ENCODE results near the gene TNK1. TPM values are rescaled to one million over a fixed set of nuclear protein-coding genes. Genes with fewer than 3 reads are reported as not detected.

TNK1 gene
- total RNA-seq, 1 donor from 2014 or later, result 0.34 TPM

DNA sequence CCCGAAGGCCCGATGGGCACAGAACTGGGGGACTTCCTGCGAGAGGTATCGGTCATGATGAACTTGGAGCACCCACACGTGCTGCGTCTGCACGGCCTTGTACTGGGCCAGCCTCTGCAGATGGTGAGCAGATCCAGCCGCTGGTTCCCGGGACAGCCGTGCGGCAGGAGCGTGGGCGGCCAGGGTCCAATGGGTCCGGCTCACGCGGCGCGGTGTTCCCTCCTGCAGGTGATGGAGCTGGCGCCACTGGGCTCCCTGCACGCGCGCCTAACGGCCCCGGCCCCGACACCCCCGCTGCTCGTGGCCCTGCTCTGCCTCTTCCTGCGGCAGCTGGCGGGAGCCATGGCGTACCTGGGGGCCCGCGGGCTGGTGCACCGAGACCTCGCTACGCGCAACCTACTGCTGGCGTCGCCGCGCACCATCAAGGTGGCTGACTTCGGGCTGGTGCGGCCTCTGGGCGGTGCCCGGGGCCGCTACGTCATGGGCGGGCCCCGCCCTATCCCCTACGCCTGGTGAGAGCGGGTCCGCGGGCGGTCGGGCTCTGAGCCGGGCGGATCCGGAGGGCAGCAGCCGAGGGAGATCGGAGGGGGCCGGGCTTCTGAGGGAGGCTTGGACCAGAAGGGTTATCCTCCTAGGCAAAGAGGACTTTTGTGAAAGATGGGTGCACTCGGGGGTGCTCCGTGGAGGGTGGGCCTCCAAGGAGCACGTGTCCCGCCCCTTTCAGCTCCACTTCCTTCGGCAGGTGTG lies 3.0 kb downstream of the TNK1 start:
- Mint-ChIP-seq H3K4me3 (ENCODE audit: unreplicated experiment) (no peak overlapping the region), H3K9me3 (ENCODE audit: unreplicated experiment) (peaks cover 25% of the 10 kb centered on the region), H3K27ac (ENCODE audit: unreplicated experiment) (no peak overlapping the region), H3K4me1 (ENCODE audit: low read depth, unreplicated experiment) (peaks cover 3% of the 10 kb centered on the region), H3K36me3 (ENCODE audit: unreplicated experiment) (peaks cover 7% of the 10 kb centered on the region), H3K27me3 (ENCODE audit: unreplicated experiment) (peaks cover 27% of the 10 kb centered on the region)
- peak; percentile 82 for DNase-seq
- TF ChIP-seq, protein P1, sequence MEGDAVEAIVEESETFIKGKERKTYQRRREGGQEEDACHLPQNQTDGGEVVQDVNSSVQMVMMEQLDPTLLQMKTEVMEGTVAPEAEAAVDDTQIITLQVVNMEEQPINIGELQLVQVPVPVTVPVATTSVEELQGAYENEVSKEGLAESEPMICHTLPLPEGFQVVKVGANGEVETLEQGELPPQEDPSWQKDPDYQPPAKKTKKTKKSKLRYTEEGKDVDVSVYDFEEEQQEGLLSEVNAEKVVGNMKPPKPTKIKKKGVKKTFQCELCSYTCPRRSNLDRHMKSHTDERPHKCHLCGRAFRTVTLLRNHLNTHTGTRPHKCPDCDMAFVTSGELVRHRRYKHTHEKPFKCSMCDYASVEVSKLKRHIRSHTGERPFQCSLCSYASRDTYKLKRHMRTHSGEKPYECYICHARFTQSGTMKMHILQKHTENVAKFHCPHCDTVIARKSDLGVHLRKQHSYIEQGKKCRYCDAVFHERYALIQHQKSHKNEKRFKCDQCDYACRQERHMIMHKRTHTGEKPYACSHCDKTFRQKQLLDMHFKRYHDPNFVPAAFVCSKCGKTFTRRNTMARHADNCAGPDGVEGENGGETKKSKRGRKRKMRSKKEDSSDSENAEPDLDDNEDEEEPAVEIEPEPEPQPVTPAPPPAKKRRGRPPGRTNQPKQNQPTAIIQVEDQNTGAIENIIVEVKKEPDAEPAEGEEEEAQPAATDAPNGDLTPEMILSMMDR (IDR thresholded peaks at IDR 0.05; ENCODE audit: partially characterized antibody, unreplicated experiment), result no peak

DNA sequence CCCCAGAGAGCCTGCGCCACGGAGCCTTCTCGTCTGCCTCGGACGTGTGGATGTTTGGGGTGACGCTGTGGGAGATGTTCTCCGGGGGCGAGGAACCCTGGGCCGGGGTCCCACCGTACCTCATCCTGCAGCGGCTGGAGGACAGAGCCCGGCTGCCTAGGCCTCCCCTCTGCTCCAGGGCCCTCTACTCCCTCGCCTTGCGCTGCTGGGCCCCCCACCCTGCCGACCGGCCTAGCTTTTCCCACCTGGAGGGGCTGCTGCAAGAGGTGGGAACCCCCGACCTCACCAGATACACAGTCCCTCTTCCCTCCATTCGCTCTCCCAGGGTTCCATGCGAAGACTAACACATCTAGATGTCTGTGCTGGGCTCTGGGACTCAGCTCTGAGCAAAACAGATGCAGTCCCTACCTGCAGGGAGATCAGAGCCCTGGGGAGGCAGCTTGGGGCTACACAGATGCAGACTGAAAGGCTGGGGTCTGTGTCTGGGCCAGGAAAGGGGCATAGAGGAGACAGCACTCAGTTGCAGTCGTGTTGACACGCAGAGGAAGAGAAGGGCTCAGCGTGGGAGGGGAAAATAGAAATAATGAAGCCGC lies 3.7 kb downstream of the TNK1 start:
- DNase-seq, result no peak
- Mint-ChIP-seq H3K27ac (ENCODE audit: unreplicated experiment) (no peak overlapping the region), H3K27me3 (ENCODE audit: unreplicated experiment) (peaks cover 24% of the 10 kb centered on the region), H3K4me1 (ENCODE audit: low read depth, unreplicated experiment) (peaks cover 3% of the 10 kb centered on the region), H3K36me3 (ENCODE audit: unreplicated experiment) (peaks cover 6% of the 10 kb centered on the region), H3K9me3 (ENCODE audit: unreplicated experiment) (peaks cover 20% of the 10 kb centered on the region), H3K4me3 (ENCODE audit: unreplicated experiment) (peak overlapping the region; percentile 48)
- TF ChIP-seq, protein P1 (IDR thresholded peaks at IDR 0.05; ENCODE audit: partially characterized antibody, unreplicated experiment), result no peak

DNA sequence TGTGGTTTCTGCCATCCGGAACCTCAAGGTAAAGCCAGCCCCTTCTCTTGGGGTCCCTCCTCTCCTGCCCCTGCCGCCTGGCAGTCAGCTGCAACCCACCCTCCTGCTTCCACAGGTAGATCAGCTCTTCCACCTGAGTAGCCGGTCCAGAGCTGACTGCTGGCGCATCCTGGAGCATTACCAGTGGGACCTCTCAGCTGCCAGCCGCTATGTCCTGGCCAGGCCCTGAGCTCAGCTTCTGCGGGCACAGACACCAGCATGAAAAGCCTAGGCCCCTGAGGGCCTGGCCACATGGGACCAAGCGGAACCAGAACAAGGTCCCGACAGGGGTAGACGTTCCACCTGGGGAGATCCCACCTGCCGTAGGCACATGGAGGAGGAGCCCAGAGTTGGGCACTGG lies 8.0 kb downstream of the TNK1 start:
- no peak for DNase-seq
- no peak overlapping the region for H3K27ac Mint-ChIP-seq (ENCODE audit: unreplicated experiment)
- TF ChIP-seq, protein P1 (IDR thresholded peaks at IDR 0.05; ENCODE audit: partially characterized antibody, unreplicated experiment), result no peak
- peaks cover 9% of the 10 kb centered on the region for H3K9me3 Mint-ChIP-seq (ENCODE audit: unreplicated experiment)
- H3K4me3 Mint-ChIP-seq (ENCODE audit: unreplicated experiment), result no peak overlapping the region
- H3K4me1 Mint-ChIP-seq (ENCODE audit: low read depth, unreplicated experiment), result peaks cover 5% of the 10 kb centered on the region
- peaks cover 6% of the 10 kb centered on the region for H3K36me3 Mint-ChIP-seq (ENCODE audit: unreplicated experiment)
- peaks cover 13% of the 10 kb centered on the region for H3K27me3 Mint-ChIP-seq (ENCODE audit: unreplicated experiment)

DNA sequence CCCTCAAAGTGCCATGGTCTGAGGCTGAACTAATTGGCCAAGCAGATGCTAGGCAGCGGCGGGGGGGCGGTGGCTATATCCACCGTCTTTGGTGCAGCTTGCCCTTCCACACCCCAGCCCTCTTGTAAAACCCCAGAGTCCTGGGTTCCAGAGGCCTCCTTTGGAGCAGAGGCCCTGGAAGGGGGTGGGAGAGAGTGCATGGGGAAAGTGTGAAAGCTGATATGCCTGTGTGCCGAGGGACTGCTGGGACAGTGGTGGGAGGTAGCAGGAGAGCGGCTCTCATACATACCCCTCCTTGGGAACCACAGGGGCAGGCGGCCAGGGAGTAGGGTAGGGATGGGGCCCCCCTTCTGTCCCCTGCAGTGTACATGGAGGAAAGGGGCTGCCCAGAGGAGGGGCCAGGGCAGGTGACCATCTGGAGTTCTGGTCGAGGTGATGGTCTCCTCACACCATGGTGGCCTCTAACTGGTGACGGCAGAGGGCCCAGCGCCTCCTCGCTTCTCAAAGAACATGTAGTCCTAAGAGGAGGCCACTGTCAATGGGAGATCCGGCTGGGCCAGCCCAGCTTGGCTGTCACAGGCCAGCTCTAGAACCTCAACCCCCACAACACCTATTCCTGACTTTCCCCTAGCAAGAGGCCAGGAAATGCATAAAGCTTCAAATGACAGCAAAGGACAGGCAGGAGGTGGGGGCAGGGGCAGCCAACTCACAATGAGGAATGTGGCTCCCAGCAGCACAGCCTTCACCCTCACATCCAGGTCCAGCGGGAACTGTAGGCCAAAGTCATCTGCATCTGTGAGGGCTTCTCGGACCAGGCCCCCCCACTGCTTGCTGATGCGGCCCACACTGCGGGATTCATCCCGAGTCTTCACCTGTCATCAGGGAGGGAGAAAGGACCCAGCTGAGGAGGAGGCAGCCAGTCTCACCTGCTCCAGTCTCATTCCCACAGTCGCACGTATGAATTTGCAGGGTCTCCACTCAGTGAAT lies 9.3 kb downstream of the TNK1 start:
- Mint-ChIP-seq H3K4me3 (ENCODE audit: unreplicated experiment) (no peak overlapping the region), H3K27ac (ENCODE audit: unreplicated experiment) (no peak overlapping the region), H3K4me1 (ENCODE audit: low read depth, unreplicated experiment) (peaks cover 5% of the 10 kb centered on the region), H3K36me3 (ENCODE audit: unreplicated experiment) (peaks cover 6% of the 10 kb centered on the region), H3K9me3 (ENCODE audit: unreplicated experiment) (peaks cover 11% of the 10 kb centered on the region), H3K27me3 (ENCODE audit: unreplicated experiment) (peaks cover 12% of the 10 kb centered on the region)
- TF ChIP-seq, protein P1 (IDR thresholded peaks at IDR 0.05; ENCODE audit: partially characterized antibody, unreplicated experiment), result no peak
- no peak for DNase-seq
